Measurements from ENCODE around the gene FNDC8.
"Not testable (repeated sequence)": the region's sequence is repeated elsewhere in the genome, so short reads cannot be mapped to it uniquely, and the experiment has no call there.

The FNDC8 gene

DNA sequence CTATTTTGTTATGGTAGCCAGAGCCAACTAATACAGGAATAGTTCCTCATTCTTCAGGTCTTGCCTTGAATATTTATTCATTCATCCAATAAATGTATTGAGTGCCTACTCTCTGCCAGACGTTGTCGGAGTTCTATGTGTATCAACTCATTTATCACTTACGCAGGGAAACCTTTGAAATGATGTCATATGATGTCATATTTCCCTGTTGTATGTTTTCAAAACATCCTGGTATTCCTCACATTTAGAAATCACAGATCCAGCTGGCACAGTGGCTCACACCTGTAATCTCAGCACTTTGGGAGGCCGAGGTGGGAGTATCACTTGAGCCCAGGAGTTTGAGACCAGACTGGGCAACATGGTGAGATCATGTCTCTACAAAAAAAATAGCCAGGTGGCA lies 23.4 kb downstream of the FNDC8 start:
- DNase-seq (ENCODE audit: low spot score): no peak

DNA sequence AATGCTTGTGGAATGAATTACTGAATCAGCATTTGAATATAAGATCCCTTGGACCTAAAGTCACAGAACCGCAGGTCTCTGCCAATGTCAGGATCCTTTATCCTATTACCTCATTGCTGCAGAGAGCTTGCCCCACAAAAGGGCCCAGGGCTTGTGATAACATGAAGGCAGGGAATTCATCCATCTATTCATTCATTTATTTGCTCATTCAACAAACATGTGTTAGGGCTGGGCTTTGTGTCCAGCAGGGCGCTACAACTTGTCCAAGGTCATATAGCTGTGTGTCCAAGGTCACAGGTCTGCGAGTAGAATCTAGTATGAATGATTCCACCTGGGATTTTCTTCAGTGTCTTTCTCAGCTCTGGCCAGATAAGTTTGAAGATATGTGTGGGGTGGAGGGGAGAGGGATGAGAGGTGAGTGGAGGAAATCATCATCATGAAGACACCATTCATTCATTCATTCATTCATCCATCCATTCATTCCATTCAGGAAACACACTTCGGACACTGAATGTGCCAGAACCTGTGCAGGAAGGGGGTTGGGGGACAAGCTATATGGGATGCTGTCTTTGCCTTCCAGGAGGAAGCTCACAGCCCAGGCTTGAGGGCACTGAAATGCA lies 24.9 kb downstream of the FNDC8 start:
- no peak for DNase-seq (ENCODE audit: low spot score)

DNA sequence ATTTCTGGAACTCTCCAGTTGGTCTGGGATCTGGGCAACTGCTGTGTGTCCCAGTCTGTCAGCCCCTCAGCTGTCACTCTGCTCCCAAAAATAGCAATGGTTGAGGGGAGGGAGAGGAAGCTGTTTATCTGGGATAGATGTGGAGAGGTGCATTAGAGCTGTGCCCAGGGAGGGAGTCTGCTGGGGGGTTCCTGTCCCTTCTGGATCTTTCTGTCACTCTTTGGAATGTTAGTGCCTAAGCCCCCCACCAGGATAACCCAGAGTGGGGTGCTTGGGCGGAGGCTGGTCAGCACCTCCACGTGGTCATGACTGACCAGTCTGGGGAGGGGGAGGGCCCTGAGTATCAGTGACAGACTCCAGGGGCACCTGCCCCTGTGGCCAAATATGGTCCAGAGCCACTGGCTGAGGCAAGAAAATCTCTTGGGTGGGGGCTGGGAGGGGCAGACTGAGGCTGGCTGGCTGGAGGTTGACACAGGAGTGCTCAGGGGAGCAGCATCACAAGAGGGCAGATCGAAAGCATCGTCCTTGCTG lies 26.0 kb downstream of the FNDC8 start, which contains the start of gene UNC45B:
UNC45B (plus strand) TSS at position 443 of the 531 bp plus-strand sequence. CDS start 447 bp downstream, outside the sequence.
- DNase-seq (ENCODE audit: low spot score): no peak

DNA sequence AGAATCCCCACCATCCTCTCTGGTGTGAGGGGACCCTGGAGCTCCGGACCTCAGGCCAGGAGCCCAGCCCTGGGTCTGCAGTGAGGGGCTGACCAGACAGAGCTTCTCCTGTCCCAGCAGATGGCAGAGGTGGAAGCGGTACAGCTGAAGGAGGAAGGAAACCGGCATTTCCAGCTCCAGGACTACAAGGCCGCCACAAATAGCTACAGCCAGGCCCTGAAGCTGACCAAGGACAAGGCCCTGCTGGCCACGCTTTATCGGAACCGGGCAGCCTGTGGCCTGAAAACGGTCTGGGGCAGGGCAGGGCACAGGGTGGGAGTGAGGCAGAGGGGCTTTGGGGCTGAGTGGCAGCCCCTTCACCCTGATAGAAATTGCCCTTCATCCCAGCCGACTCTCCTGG lies 26.7 kb downstream of the FNDC8 start:
- DNase-seq (ENCODE audit: low spot score): no peak

DNA sequence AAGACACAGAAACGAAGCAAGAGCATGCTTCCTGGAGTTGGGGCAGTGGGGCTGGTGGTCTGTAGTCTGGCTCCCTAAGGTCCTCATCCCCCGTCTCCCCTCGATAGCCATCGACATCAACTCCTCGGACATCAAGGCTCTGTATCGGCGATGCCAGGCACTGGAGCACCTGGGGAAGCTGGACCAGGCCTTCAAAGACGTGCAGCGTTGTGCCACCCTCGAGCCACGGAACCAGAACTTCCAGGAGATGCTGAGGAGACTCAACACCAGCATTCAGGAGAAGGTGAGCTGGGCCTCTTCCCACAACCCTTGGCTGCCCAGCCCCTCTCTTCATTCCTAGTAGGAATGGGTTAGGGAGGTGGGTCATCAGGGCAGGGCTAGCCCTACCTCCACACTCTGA lies 28.5 kb downstream of the FNDC8 start:
- no peak for DNase-seq (ENCODE audit: low spot score)

DNA sequence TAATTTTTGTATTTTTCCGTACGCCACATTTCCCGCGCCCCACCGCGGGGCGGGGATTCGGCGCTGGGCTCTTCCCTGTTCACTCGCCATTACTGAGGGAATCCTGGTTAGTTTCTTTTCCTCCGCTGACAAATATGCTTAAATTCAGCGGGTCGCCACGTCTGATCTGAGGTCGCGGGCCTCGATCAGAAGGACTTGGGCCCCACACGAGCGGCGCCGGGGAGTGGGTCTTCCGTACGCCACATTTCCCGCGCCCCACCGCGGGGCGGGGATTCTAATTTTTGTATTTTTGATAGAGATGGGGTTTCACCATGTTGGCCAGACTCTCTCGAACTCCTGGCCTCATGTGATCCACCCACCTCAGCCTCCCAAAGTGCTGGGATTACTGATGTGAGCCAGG lies 29.7 kb downstream of the FNDC8 start:
- not testable (repeated sequence) for DNase-seq (ENCODE audit: low spot score)

DNA sequence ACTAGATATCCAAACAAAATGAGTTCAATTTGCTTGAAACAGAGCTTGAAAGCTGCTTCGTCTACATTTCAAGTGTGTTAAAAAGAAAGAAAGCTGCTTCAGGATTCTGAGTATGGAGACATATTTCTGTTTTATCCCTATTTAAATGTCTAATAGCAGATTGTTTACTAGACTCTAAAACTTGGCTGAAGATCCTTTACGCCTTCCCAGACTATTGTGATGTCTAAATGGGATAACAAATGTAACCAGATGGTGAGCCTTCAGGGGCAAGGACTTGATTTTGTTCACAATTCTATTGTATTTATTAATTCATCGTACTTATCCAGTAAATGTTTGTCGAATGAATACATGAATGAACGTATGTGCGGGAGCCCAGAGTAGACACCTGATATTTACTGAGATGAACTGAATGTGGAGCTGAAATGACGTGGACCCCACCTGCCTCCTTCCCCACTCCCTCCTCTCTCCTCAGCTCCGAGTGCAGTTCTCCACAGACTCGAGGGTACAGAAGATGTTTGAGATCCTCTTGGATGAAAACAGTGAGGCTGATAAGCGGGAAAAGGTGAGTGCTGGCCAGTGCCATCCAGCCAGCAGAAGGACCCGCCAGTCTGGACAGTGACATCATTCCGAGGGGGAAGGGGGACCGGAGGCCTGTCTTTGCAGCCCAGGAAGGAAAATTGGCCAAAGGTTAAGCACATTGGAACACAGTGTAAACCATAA lies 31.2 kb downstream of the FNDC8 start:
- no peak for DNase-seq (ENCODE audit: low spot score)

DNA sequence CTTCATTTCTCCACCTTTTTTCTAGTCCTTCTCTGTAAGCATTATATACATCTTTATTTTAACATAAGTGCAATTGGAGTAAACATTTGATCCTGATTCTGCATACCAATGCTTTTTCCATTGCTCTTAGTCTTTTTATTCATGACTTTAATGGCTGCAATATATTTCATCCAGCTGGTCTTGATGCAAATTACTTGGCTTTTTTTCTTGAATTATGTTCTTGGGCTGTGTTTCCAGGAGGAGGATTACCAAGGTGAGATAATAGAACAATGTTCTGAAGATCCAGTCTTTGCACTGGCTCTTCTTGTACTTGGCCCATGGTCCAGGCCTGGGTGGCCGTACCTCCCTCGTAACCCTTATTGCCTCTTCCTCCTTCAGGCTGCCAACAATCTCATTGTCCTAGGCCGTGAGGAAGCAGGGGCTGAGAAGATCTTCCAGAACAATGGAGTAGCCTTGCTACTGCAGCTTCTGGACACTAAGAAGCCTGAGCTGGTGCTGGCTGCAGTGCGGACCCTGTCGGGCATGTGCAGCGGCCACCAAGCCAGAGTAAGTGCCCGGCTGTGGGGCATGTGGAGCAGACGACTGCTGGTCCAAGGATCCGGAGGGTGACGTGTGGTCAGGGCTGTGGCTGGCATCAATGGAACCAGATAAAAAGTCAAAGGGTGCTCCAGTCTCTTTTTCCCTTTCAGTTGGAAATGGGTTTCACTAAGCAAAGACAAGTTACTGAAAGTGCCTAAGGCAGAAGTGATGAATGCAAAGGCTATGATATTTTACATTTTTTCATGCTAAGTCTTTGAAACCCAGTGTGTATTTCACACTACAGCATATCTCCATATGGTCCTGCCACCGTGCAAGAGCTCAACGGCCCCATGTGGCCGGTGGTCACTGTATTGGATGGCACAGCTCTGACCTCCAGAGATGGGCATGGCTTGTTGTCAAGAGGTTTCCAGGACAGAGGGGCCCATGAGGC lies 33.1 kb downstream of the FNDC8 start:
- no peak for DNase-seq (ENCODE audit: low spot score)

DNA sequence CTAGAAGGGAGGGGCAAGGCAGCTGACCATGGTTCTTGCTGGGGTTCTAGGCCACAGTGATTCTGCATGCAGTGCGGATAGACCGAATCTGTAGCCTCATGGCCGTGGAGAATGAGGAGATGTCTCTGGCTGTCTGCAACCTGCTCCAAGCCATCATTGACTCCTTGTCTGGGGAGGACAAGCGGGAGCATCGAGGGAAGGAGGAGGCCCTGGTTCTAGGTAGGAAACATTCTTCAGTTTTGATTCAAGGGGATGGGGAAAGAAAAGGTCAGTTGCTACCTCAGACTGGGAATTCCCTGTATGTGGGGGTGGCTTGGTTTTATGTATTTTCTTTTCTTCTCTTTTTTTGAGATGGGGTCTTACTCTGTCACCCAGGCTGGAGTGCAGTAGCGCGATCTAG lies 33.8 kb downstream of the FNDC8 start:
- no peak for DNase-seq (ENCODE audit: low spot score)

DNA sequence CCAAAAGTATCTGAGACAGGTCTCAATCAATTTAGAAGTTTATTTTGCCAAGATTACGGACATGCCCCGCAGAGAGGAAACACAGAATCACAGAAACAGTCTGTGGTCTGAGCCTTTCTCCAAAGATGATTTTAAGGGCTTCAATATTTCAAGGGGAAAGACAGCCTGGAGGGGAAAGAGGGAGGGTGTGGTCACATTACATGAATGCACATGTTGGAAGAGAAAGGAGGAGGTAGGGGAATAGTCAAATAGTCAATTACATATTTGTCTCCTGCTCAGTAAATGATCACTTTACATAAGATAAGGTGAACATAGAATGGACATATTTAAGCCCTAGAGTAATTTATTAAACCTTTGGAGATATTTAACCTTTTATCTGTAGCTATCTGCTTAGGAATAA lies 38.5 kb downstream of the FNDC8 start:
- DNase-seq (ENCODE audit: low spot score): no peak

DNA sequence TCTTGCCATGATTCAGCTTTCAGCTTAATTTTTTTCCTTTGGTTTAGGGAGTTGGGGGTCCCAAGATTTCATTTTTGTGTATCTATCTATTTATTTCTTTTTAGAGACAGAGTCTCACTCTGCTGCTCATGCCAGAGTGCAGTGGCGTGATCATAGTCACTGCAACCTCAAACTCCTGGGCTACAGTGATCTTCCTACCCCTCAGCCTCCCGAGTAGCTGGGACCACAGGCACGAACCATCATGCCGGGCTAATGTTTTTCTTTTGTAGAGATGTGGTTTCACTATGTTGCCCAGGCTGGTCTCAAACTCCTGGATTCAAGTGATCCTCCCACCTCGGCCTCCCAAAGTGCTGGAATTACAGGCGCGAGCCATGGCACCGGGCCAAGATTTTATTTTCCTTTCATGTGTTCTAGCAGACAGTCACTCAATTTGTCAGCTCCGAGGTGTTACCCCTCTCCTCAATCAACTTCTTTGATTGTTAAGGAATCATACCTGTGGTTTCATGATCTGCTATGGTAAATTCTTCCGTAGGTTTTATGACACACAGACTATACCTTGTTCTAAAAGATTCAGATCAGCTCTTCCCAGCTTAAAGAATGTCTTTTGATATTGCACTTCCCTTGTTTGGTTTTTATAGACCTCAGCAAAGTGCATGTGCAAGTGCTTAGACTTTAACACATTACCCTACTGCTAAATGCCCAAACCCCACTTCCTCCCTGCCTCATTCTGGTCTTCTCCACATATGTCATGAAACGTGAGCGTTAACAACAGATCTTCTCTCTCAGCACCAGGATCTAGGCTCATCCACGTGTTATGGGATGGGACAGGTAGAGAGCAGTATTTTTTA lies 39.2 kb downstream of the FNDC8 start:
- peak; percentile 50 for DNase-seq (ENCODE audit: low spot score)

DNA sequence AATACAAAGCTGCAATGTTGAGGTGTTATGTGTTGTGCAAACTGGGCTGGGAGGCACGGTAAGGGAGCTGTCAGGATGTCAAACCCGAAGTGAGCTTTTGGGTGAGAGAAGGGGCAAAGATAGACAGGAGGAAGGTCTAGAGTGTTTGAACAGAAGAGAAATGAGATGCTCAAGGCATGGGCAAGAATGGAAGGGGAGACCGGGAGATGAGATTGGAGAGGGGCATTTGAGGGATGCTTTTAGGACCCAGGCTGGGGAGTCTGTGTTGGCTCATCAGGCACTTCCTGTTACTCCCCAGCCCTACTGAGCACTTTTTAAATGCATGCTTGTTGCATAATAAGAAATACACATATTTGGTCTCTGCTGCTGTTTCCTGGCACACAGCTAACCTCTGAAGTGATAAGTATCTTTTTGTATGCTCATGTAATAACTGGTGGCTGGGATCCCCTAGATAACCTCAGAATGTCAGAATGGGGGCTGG lies 39.9 kb downstream of the FNDC8 start:
- peak; percentile 53 for DNase-seq (ENCODE audit: low spot score)

DNA sequence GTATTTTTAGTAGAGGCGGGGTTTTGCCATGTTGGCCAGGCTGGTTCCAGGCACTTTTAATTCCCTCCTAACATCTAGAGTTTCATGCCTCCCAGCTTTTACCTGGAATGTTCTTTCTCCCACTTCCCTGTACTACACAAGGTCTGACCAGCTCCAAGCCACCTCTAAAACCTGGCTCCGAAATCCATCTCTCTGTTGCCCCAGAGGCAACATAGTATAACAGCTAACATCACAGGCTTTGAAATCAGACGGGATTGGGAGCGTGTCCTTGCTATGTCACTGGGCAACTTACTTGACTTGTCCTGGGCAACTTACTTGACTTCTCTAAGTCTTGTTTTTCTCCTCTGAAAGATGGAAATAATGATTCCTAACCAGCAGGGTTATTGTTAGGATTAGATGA lies 41.3 kb downstream of the FNDC8 start:
- no peak for DNase-seq (ENCODE audit: low spot score)

DNA sequence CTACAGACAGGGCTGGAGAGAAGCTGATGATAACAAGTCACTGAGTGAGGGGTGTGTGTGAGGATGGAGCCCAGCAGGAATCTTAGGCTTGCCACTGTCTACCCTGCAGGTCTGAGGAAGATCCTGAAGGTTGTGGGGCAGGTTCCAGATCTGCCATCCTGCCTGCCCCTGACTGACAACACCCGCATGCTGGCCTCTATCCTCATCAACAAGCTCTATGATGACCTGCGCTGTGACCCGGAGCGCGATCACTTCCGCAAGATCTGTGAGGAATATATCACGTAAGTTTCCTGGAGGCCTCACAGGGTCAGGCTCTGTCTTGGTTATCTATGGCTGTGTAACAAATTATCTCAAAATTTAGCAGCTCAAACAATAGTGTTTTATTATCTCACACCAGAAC lies 42.5 kb downstream of the FNDC8 start:
- no peak for DNase-seq (ENCODE audit: low spot score)

DNA sequence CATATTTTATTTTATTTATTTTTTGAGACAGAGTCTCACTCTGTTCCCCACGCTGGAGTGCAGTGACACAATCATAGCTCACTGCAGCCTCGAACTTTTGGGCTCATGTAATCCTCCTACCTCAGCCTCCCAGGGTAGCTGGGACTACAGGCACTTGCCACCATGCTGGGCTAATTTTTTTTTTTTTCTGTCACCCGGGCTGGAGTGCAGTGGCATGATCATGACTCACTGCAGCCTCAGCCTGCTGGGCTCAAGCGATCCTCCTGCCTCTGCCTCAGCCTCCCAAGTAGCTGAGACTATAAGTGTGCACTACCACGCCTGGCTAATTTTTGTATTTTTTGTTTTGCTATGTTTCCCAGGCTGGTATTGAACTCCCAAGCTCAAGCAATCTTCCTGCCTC lies 43.3 kb downstream of the FNDC8 start:
- DNase-seq (ENCODE audit: low spot score): no peak

DNA sequence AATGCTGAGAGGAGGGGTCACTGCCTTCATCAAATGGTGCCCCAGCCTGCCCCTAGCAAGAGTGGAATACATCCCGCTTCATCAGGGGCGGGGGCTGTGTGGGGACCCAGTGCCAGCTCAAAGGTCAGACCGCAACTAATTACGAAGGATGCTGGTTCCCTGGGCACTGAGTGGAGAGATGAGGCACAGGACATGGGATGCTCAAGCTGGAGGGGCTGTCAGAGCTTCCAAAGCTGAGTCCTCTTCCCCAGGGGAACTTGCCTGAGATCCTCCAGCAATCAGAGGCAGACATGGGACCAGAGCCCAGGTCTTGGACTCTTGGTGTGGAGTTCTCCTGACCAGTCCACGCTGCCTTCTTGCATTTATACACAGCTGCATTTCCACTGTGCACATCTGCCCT lies 45.1 kb downstream of the FNDC8 start:
- no peak for DNase-seq (ENCODE audit: low spot score)

DNA sequence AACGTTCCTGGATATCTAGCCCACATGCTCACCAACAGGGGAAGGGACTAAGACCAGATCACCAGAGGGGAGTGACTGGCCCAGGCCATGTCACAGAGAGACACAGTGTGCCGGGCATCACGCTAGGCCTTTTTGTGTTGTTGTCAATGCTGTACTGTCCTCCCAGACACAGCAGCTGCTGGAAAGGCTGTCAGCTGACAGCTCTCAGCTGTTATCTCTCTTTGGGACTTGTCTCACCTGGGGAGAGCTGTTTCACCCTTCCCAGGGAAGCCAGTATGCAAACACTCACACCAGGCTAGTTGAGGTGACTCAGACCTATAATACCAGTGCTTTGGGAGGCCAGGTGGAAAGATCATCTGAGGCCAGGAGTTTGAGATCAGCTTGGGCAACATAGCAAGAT lies 45.6 kb downstream of the FNDC8 start:
- DNase-seq (ENCODE audit: low spot score): no peak

DNA sequence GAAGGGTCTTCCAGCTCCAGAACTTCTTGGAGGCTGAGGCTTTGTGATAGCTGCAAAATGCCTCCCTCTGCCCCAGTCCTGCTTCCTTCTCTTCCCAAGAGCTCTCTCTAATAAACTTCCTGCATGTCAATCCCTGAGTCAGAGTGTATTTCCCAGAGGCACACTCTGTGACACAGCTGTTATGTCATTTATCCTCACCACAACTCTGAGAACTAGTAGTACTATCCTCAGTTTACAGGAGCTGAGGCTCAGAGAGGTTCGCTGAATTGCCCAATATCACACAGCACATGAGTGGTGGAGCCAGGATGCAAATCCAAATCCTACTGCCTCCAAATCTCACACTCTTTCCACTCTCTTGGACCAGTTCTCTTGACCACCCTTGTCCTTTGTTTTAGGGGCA lies 46.3 kb downstream of the FNDC8 start:
- DNase-seq (ENCODE audit: low spot score): no peak

DNA sequence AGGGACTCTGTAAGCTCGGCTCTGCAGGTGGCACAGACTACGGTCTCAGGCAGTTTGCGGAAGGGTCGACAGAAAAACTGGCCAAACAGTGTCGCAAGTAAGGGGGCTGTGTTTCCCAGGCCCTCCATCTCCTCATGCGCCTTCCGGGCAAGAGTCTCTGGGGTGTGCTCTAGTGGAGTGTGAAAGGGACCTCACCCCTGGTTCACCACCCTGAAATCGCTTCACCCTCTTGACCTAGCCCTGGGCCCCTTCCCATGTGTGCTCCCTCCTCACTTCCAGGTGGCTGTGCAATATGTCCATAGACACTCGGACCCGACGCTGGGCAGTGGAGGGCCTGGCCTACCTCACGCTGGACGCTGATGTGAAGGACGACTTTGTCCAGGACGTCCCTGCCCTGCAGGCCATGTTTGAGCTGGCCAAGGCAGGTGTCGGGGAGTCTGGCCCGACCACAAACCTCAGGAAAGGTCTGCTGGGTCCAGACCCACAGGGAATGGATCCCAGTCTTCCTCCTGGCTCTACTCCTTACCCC lies 48.5 kb downstream of the FNDC8 start:
- DNase-seq (ENCODE audit: low spot score): no peak

DNA sequence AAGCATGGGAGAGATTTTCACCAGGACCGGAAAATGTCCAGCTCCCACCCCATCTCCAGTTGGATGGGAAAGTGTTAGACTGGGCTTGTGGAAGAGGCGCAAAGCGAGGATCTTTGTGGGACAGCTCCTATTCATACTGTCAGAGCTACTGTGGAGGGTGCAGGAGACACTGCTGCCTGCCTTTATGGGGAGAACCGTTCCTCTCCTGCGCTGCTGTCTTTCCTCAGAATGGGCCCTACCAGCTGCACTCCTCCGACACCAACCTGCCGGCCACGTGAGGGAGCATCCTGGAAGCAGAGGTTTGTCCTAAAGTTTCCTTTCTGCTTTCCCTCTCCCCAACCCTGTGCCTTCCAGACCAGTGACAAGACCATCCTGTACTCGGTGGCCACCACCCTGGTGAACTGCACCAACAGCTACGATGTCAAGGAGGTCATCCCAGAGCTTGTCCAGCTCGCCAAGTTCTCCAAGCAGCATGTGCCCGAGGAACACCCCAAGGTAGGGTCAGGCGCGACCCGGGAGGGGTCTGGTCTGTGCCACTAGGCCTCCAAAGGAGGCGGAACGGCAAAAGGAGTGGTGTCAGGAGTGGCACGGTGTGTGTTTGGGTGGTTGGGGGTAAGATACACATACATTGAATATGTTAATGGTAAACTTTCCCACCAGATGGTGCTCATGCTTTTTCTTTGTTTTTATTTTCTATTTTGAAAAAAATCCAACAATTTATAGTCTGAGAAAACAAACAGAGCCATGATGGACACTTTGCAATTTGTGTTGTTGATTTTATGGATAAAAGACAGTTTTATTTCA lies 49.8 kb downstream of the FNDC8 start:
- DNase-seq (ENCODE audit: low spot score): peak; percentile 77

Data from CD4-positive, alpha-beta T cell treated with Interleukin-2 at 100 ng/mL for 4 hours (primary cell).